NCI-H2196 treated with DMSO at 0.1 percent for 48 hours (cell line): ENCODE data around the gene RHOJ.
A peak's percentile ranks its signal among the peaks of the same experiment; 100 is the strongest.
"Not testable (repeated sequence)": the region's sequence is repeated elsewhere in the genome, so short reads cannot be mapped to it uniquely, and the experiment has no call there.

Experiments
- DNase-seq: peaks from one replicate; lab custom pipeline; 2025; ENCODE audit not compliant: unreplicated experiment; lab: John Stamatoyannopoulos, UW

RHOJ gene

DNA sequence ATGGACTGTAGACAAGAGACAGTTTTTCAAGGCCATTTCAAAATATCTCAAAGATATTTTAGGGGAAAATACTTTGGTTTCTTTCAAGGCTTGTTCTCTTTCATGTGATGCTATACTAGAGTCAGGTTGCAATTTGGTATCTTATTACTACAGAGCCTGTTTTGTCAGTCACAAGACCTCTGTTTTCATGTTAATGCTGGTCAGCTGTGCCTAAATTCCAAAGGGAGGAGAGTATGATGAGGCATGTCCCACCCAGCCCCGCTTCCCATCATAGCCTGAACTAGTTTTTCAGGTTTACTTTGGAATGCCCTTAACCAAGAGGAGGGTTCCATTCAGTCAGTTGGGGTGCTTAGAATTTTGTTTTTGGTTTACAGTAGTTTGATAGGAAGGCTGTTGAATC is 61.9 kb downstream of the RHOJ start:
- no peak for DNase-seq

DNA sequence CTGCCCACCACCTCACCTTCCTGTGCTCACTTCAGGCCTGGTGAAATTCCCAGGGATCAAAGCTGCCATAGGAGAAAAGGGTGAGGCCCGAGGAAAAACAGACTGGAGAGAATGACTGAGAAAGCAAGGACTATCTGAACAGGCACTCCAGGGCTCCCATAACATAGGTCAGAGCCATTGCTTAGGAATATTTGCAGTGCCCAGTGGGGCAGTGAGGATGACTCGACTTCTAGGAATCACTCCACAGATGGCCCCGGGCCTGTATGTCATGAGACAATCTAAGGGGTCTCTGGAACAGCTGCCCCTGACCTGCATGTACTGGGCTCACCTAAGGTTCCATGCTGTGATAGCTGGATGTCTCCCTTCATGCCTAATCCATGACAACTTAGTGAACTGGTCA is 62.9 kb downstream of the RHOJ start:
- no peak for DNase-seq

DNA sequence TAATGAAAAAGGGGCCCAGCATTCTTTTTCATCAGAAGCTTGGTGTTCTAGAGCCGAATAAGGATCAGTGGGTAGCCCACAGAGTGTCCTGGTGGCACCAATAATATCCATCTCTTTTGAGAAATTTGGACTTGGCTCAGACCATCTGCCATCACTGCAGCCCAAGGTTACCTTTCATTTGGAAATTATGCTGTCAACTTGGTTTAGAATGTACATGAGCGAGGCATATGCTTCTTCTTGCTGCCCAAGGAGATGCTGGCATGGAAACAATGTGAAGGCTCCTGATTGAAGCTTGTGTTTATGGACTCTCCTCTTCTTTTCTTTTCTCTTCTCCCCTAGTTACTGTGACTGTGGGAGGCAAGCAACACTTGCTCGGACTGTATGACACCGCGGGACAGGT is 64.5 kb downstream of the RHOJ start:
- no peak for DNase-seq

DNA sequence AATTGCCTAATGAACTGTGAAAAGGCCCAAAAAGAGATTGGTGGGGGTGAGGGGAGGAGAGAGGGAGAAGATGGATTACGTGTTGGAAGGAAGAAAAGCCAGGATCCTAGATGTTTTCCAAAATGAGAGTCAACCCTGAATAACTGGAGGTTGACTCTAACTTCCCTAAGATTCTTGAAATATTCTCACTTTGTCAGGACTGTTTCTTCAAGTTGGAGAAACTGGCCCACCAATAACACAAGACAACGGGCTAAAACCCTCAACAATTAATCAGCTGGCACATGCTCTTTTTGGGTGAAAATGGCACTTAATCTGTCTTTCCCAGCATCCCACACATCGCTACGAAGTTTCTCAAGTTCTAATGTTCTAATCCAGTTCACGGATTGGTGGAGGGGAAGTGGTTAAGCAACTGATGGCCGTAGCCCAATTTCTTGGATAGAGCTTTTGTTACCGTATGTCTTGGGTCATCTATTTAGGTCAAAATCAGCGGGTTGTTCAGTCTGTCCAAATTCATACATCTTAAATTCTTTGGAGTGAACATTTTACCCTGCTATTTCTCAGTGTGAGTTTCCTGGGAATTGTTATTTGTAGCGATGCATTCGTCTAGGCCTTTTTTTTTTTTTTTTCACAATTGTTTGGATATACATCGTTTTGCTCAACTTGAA is 65.5 kb downstream of the RHOJ start:
- DNase-seq: no peak

DNA sequence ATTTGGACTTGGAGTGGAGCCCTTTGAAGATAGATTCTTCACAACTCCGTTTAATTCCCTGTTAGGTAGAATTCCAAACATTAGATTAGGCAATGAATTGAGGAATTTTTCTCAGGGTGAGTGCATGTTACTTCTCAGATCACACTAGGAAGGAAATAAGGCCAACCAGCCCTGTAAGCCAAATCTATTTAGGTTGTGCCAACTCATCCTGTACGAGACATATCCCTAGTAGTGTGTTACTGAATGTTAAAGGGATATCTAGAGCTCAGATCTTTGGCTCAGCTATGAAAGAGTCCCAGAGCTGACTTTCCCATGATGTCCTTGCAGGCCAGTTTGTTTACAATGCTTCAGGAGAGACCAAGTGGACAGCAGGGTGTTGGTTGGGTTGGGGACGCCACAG is 68.9 kb downstream of the RHOJ start:
- no peak for DNase-seq

DNA sequence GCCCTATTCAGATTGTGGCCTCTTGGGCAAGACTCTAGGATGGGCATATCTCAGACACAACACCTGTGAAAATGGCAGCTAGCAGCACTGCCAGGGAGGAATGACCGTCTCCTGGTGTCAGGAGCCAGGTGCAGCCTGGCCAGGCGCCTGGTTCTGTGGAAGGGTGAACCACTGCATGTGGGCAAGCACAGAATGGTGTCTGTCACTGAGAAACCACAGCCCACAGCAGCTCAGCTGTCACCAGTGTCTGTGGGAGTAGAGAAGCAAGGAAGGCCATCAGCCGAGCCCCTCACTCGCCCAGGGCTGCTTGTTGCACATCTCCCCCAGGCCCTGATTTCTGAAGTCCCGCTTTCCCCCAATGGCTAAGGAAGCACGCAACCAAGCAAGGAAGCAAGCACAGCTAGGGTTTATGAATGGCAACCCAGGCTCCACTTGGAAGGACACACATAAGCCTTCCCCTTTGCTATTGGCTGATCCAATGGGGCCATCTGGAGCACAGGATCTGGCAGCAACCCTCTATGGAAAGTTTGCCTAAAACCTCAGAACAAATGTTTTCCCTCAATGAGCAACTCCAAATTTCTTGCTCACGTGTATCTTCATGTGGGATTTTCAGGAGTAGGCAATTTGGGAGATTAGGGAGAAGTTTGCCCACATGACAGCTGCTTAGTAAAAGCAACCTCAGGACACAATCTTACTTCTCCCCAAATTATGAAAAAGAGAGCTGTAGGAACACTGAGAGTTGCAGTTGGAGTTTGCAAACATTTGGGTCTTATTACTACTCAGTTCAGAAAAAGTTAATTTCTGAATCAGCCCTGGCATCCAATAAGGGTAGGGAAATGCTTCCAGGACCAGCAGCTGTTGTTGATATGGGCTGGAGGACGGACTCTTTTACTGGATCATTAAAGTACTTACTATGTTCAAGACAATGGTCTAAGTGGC is 69.7 kb downstream of the RHOJ start:
- DNase-seq: no peak

DNA sequence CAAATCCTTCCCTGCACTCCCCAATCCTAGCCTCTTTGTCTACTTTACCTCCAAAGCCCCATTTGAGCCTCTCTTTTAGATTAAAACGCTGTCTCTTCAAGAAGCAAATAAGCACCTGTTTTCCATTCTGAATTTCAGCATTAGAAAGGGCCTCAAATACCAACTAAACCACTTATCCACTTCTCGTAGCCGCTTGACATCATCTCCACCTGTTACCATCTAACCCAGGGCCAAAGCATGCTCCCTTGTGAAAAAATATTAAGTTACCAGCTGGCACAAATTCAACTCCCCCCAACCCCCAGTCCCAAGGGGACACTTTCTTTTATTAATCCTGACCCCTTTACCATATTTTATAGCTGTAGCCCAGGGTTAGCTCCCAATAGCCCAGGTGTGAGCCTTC is 71.4 kb downstream of the RHOJ start:
- DNase-seq: peak; percentile 90

DNA sequence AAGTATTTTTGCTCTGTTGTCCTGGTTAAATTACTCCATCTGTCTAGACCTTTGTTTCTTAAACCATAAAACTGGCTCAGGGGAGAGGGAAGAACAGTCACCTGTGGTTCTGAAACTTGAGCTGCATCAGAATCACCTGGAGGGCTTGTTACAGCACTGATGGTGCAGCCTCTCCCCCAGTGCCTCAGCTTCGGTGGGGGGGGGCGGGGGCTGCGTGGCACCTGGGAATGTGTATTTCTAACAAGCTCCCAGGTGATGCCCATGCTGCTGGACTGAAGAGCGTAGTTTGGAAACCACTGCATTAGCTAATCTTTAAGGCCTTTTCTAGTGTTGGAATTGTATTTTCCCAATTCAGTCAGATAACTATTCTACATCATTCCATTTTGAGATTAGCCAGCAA is 71.8 kb downstream of the RHOJ start:
- peak; percentile 90 for DNase-seq

DNA sequence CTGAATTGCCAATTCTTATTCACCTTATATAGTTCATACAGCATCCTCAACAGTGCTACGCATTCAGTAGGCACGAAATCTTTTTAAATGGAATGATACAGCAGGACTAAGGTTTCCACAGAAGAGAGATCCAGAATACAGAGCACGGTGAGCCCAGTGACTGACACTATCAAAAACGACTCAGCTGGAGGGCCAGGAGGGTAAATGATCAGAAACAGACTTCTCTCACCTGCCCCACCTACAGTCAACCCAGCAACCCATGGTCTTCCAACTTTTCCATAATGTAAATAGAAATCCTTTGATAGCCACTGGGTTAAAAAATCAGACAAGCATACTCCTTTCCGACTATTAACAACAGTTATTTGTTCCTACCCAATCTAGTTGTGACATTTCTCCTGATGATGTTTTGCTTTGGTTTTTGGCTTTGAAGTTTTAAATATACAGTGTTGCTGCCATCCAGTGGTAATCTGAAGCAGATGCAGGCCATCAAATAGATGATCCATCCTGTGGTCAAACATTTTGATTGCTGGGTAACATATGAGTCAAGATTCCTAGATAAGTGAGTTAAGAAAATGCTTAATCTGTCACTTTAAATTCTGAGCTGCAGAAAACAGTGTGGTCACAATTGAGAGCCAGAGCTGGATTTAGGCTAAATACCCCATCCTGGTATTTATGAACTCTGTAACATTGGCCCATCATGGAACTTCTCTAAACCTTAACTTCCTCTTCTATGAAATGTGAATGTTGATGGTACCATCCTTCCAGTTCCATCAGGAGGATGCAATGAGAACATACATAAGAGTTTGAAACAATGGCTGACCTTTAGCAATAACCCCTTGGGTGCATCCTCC is 72.5 kb downstream of the RHOJ start:
- peak; percentile 56 for DNase-seq

DNA sequence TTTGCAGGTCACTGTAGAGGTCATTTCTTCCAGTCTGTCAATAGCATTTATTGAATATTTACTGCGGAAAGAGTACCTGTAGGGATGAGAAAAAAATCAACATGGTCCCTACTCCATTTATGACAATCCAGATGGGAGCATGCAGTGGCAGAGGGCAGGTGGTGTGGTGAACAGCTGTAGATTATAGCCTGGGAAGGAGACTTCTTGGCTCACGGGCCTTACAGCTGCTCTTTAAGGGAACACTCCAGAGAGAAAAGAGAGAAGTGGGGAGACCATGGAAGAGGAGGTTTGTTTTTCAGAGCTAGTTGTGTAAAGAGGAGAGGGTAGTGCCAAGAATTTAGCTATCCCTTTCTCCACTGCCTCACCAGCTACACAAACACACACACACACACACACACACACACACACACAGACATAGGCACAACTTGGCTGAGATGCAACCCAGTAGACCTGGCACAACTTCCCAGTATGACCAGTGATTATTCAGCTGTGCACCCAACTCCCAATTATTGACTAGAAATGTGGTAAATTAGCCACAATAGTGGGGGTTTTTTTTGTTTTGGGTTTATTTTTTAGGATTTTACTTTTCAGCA is 73.4 kb downstream of the RHOJ start:
- peak; percentile 28 for DNase-seq

DNA sequence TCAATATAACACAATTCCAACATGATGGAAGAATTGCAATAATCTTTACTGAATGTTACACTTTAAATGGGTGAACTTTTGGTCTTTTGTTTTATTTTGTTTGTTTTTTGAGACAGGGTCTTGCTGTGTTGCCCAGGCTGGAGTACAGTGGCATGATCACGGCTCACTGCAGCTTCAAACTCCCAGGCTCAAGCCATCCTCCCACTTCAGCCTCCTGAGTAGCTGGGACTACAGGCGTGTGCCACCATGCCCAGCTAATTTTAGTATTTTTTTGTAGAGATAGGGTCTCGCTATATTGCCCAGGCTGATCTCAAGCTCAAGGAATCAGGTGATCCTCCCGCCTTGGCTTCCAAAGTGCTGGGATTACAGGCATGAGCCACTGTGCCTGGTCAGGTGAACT is 75.7 kb downstream of the RHOJ start:
- DNase-seq: not testable (repeated sequence)

DNA sequence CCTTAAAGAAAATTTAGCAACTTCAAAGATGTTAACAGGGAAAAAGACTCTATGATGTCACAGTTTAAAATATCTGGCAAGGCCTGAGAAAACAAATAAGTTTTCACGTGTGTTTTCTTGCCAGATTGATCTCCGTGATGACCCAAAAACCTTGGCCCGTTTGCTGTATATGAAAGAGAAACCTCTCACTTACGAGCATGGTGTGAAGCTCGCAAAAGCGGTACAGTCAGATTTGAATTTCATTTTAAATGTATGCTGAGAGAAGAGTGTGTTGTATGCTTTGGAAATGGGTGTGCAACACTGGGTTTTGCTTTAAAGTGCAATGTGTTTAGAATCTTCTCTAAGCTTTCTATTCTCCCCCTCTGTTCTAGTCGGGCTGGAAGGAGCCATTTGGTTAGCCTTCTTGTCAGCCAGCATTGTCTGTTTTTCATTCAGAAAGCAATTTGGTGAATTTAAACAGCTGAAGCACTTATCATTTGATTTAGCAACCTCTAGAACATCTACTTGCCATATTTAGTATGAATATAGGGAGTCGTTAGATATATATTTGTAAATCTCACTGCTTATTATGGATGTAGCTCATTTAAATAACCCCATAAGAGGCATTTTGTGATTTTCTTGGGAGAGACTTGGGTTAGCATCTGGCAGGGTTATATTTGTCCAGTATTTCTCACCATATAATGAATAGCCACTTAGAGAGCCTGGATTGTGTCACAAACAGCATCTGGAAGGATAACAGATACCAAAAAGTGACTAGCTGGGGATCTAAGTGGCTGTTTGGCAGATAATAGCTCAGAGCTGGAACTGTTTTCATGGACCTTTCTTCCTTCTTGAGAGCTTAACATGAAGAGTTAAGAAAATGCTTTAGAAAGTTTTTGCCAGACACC is 79.0 kb downstream of the RHOJ start:
- DNase-seq: no peak

DNA sequence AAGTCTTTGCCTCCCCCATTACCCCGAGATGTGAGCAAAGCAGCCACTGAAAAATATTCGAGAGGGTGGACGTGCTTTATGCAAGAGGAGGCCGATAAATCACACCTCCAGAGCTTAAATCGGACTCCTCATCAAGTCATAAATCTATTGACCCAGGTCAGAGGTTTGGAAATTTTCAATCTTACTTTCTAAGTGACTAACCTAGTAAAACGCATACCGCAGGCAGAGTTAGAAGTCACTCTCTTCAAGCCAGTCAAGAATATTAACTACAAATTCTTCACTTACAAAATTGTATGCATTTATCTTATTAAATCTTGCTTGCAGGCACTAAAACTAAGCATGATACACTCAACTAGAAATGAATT is 79.6 kb downstream of the RHOJ start:
- no peak for DNase-seq

DNA sequence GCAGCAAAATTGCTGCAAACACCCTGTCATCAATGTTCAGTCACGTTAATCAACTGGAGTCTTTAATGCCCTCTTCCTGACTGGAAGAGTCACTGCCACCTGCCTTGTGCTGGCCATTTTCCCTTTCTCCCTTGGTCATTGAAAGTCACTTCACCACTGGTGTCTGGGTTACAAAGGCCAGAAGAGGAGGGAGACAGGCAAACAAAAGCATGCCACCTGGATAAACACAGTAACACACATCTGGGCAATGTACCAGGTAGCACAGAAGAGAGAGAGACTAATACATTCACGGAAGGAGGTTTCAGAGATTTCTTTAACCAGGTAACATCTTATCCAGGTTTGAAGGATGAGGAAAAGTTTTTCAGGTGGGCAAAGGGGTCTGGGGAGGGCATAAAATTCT is 81.8 kb downstream of the RHOJ start:
- DNase-seq: peak; percentile 58

DNA sequence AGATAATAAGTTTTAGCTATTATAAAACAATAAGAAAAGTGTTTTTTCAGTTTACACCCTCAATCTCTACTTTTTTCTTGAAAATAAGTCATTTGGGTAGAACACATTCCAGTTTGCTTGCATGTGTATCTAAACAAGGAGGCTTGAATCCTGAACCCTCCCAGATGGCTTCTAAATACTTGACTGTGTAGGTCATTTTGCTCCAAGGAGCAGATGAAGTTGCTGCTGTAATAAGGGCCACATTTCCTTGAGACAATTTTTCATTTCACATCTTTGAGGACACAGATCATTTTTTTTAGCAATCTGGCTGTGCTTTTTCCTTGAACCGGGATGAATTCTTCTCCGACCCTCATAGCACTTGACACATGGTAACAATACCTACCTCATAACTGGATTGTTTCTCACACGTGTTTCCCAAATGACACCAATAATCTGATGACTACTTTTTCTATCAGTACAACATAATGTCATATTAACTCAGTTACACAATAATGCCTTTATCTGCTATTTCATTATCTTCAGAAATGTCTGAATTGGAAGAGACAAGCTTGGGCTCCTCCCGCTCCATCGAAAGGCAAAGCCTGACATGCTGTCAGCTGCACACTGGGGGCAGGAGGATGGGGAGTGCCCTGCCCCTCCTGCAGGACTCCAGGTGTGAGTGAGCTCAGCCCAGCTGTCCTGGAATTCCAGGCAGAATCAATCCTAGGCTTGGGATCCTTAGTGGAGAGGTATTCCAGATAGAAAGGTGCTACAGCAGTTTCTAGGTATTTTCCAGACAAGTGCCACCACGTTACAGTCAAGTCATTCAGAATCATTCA is 83.6 kb downstream of the RHOJ start:
- DNase-seq: no peak

DNA sequence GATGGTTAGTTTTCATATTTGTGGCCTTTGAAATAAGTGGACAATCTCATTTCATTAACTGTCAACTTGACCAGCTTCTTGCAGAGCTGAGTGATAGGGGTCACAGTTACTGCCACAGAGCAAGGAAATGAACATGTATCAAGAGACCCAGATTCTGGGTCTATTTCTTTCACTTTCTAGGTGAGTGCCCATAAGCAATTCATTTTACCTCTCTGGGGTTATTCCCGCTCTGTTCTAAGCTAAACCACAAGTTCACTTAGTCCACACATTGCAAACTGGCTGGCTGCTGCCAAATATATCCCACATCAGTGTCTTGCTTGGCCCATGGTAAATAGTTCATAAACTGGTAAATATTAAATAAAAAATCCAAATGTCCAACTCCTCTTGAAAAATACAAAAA is 84.6 kb downstream of the RHOJ start:
- no peak for DNase-seq

DNA sequence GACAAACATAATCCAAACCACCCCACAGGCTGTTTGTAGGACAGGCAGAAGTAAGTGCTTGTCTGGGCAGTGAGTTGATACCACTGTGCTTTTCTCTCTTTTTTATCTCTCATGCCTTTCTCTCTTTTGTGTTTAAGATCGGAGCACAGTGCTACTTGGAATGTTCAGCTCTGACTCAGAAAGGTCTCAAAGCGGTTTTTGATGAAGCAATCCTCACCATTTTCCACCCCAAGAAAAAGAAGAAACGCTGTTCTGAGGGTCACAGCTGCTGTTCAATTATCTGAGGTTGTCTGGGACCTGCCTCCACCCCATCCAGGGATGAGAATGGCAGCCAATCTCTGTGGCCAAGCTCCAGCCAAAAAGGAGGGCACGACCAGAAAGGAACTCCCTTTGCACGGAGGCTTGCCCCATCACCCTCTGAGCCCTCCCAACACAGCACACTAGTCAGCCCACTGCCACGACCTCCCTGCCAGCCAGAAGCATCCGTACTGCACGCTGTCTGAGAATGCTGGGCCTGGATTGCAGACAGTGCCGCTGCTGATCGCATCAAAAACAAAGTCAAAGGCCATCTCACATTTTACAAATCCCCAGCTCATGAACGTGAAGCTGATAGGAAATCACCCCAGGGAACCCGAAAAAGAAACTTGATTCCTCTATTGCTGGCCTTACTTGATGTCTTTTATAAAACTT is 86.6 kb downstream of the RHOJ start:
- no peak for DNase-seq

DNA sequence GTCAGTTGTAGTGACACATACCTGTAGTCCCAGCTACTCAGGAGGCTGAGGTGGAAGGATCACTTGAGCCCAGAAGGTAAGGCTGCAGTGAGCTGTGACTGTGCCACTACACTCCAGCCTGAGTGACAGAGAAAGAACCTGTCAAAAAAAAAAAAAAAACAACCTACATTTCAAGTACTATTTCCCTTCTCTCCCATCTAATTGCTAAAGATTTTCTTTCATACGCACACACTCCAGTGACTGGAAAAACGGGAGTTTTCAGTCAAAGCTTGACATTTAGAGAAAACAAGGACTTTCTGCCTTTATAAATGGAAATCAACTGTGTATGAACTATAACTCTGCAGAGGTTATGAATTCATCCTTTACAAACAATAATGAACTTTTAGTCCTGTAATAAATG is 88.6 kb downstream of the RHOJ start:
- DNase-seq: no peak

DNA sequence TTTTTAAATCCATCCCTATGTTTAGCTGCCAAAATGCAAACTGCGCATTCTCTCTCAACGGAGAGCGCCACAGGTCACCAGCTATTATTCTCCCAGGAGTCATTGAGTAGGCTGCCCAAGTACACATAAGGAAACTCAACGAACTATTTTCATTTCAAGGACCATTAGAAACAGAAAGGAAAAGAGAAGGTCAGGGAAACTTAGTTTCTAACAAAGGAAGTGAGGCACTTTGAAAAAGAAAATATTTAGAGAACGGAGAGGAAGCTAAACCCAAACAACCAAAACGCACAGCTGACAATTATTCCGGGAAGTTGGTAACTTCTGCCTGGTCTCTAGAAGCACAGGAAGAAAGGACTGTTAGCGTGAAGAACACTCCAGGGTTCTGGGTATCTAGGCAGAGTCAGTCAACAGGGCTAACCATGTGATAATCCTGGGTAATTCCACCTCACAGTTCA is 91.0 kb downstream of the RHOJ start:
- no peak for DNase-seq
